Activated naive CD4-positive, alpha-beta T cell treated with anti-CD3 and anti-CD28 coated beads, Interleukin-2, amount 50 U/mL, for 72 hours (primary cell): ENCODE measurements around the gene TEX44. TPM values are rescaled to one million over a fixed set of nuclear protein-coding genes. Genes with fewer than 3 reads are reported as not detected.
A peak's percentile ranks its signal among the peaks of the same experiment; 100 is the strongest.
"Not testable (repeated sequence)": the region's sequence is repeated elsewhere in the genome, so short reads cannot be mapped to it uniquely, and the experiment has no call there.

Source experiments
- ATAC-seq, 2 donors: fragments of 150-1000 bp; cut with Tn5 transposase; 2 replicates each; pipeline ENCODE4 v1.10.0; 2021; ENCODE audit warnings: mild to moderate bottlenecking in 2 of 2, moderate library complexity in 2 of 2
- DNase-seq, 2 donors: peaks; one replicate each; pipeline ENCODE4 v3.0.0; 2021 to 2022; ENCODE audit warnings: low spot score in 2 of 2
- H3K27ac Mint-ChIP-seq, 2 donors: one replicate each; pipeline ENCODE4 v1.8.0; 2022; ENCODE audit warnings: mild to moderate bottlenecking in 2 of 2, mixed read lengths in 2 of 2
- H3K36me3 Mint-ChIP-seq, 2 donors: one replicate each; pipeline ENCODE4 v1.8.0; 2022; ENCODE audit warnings: mixed read lengths in 2 of 2
- H3K9me3 Mint-ChIP-seq, 2 donors: one replicate each; pipeline ENCODE4 v1.8.0; 2022; ENCODE audit warnings: mixed read lengths in 2 of 2
- total RNA-seq, 2 donors: library from RNA; stranded (reverse); gene quantifications; one replicate each; pipeline ENCODE4 v1.2.3, GENCODE V29; 2022

The TEX44 gene
- total RNA-seq, result not detected

DNA sequence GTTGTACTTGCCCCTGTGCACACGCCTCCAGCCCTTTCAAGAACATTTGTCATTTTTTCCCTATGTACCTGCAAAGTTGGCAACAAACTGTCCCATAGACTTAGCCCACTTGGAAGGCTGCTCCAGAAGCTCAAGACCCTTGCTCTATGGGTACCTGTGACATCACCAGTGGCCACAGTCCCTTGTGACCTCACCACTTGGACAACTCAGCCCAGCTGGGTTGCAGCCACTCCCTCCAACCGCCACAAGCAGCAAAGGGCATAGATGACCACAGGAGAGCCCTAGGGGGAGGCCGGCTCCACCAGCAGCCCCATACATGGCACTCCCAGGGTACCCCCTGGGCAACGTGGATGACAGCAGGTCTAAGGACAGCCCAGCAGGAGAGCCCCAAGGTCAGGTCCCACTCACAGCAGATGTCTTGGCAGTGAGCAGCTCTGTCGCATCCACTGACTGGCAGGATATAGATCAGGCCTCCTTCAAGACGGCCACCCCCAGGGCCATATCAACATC is at the start of gene TEX44:
Gene TEX44 (plus strand): TSS at position 229 of the 510 bp plus-strand sequence. CDS start 88 bp downstream, at position 317.
- no peak for ATAC-seq
- DNase-seq, result no peak
- Mint-ChIP-seq H3K9me3 (no peaks in the 10 kb centered on the region), H3K27ac (no peak within 1 kb of the TSS), H3K36me3 (no peaks in the 10 kb centered on the region)

DNA sequence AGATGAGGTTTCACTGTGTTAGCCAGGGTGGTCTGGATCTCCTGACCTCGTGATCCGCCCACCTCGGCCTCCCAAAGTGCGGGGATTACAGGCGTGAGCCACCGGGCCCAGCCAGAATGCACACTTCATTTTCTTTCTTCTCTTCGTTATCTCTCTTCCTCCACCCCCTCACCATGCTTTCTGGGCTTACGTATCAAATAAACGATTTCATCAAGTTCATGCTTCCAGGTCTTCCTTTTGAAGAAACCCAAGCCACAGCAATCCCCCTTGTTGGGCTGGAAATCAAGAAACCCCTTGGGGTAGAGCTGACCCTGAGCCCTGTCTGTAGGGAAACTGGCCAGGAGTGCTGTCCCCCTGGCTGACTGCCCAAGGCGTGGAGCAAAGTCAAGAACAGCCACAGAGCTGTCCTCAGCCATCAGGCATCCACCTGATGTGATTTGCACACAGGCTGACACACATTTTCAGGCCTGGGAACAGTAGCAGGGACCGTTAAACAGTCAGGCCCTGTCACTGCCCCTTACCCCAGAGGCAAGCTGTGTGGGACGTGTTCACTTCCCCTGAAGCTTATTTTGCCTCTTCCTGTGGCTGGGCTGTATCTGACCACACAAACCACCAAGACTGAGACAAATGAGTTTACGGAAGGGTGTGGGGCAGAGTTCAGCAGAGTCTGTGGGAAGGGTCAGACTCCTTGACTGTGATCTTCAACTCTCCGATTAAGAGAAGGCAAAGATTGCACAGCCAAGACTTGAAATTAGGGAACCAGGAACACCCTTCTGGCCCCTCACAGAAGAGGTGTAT is 47.4 kb upstream of the TEX44 start:
- Mint-ChIP-seq H3K36me3 (peaks cover 10 to 12% of the 10 kb centered on the region in 2 donors), H3K27ac (peak overlapping the region; percentile 83 to 94), H3K9me3 (peaks cover 8 to 14% of the 10 kb centered on the region in 2 donors)
- peak; percentile 98 to 99 for ATAC-seq
- DNase-seq, result peak; percentile 54 to 85

DNA sequence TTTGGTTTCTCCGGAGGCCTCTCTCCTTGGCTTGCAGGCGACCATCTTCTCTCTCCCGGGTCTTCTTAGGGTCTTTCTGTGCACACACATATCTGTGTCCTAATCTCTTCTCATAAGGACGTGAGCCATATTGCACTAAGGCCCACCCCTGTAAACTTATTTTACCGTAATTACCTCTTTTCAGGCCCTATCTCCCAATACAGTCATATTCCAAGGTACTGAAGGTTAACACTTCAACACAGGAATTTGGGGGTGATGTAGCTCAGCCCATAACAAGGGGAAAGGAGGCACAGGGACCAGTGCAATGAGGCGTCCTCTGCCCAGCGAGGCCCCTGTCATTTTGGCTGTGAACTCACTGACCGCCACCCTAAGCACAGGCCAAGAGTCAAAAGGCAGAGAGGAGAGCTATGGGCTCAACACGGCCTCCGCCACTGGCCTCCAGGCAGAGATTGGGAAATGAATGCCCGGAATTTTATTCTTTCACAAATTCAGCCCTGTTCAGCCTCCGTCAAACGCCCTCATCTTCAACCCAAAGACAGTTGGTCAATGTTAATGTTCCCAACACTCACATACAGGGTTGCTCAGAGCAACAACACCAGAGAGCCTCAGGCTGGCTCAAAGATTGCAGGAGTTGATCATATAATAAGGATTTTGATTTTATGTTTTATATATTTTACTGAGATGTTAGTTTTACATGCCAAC is 46.5 kb upstream of the TEX44 start:
- H3K36me3 Mint-ChIP-seq, result peaks cover 11 to 12% of the 10 kb centered on the region in 2 donors
- H3K9me3 Mint-ChIP-seq, result peaks cover 8 to 14% of the 10 kb centered on the region in 2 donors
- no peak overlapping the region for H3K27ac Mint-ChIP-seq
- ATAC-seq (no peak), DNase-seq (no peak)

DNA sequence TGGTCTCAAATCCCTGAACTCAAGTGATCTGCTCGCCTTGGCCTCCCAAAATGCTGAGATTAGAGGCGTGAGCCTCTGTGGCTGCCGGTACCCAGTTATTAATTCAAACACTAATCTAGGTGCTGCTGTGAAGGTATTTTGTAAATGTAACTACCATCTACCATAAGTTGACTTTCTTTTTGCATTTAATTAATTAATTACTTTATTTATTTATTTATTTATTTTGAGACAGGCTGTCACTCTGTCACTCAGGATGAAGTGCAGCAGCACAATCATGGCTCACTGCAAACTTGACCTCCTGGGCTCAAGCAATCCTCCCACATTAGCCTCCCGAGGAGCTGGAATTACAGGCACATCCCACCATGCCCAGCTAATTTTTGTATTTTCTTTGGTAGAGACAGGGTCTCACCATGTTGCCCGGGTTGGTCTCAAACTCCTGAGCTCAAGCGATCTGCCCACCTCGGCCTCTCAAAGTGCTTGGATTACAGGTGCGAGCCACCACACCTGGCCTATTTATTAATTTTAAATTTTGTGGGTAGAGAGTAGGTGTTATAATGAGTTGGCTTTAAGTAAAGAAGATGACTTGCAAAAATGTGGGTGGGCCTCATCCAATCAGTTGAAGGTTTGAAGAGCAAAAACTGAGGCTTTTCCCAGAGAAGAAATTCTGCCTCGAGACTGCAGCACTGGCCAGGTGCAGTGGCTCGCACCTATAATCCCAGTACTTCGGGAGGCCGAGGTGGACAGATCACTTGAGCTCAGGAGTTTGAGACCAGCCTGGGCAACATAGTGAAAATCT is 45.2 kb upstream of the TEX44 start:
- Mint-ChIP-seq H3K9me3 (peaks cover 5 to 10% of the 10 kb centered on the region in 2 donors), H3K27ac (no peak overlapping the region), H3K36me3 (peaks cover 10 to 13% of the 10 kb centered on the region in 2 donors)
- ATAC-seq, result no peak
- no peak for DNase-seq

DNA sequence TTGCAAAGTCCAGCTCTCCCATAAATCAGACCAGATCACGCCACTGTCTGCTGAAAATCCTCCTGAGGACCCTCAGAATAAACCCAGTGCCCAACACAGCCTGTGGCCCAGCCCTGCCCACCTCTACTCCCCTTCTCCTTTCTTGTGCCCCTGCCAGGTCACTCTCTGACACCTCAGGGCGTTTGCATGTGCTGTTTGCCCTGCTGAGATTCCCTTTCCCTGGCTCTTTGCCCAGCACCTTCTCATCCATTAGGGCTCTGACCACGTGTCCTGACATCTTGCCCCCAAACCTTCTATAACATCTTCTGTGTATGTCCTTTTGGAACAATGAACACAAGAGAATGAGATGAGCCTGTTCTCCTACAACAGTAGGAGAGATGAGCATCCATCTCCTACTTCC is 43.9 kb upstream of the TEX44 start:
- H3K36me3 Mint-ChIP-seq, result peaks cover 19 to 21% of the 10 kb centered on the region in 2 donors
- no peak overlapping the region for H3K27ac Mint-ChIP-seq
- no peak for DNase-seq
- ATAC-seq, result no peak
- peaks cover 12 to 13% of the 10 kb centered on the region in 2 donors for H3K9me3 Mint-ChIP-seq

DNA sequence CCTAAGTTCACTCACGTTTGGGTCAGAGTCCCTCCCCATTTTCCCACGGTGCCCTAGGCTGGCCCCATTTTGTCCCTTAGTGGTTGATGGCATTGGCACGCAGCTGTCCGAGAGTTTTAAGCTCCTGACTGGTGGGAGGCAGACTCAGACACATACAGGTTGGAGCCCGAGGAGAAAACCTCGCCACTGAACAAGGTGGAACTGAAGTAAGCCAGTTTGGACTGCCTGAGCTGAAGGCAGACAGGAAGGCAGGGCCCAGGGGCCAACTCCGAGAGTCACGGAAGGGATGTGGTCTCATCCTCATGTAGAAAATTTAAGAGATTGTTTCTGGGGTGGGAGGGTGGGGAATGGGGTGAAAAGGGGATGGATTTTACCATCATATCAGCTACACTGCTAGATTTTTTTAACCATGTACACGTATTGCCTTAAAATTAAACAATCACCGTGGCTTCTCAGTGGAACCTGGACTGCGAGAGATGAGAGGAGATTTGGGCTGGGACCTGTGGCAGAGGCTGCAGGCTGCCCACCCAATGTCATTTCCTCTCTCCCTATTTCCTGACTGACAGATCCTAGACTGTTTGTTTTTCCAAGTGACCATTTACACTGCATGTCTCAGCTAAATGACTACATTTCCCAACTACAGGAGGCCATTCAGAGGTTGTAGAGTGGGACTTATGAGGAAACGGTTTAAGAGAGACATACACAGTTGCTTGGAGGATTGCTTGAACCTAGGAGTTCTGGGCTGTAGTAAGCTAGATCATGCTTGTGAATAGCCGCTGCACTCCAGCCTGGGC is 43.0 kb upstream of the TEX44 start:
- H3K9me3 Mint-ChIP-seq, result peaks cover 13% of the 10 kb centered on the region in 2 donors
- H3K36me3 Mint-ChIP-seq, result peaks cover 21 to 24% of the 10 kb centered on the region in 2 donors
- ATAC-seq (no peak), DNase-seq (no peak)
- H3K27ac Mint-ChIP-seq, result no peak overlapping the region

DNA sequence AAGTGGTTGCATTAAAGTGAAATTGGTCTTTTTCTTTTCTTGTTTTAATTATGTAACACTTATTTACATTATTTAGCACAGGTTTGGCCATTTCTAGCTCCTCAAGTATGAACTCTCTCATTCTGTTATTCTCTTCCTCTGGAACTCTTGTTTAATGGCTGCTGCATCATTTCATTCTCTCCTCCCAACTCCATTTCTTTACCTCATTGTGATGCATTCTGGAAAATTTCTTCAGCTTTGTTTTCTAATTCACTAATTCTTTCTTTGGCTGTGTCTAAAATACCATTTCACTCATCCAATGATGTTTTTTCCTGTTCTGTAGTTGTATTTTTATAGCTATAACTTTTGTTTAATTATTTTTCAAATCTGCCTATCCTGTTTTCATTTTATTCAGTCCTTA is 39.9 kb upstream of the TEX44 start:
- Mint-ChIP-seq H3K36me3 (peaks cover 15 to 19% of the 10 kb centered on the region in 2 donors), H3K9me3 (peaks cover 13% of the 10 kb centered on the region in 2 donors), H3K27ac (no peak overlapping the region)
- DNase-seq (no peak), ATAC-seq (no peak)

DNA sequence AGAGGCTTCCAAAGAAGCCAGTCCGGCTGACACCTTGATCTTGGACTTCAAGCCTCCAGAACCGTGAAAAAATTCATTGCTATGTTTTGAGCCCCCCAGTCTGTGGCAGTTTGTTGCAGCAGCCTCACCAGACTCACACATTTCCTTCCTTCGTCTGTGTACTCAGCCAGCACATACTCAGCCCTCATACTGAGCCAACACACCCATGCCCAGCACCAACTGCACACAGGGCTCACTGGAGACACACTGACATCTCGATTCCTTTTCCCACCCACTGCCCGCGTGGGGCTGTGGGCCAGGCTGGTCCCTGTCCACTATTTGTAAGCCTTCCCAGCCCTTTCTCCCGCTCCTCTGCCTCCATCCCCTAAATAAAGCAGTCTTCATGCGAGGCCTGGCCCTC is 38.3 kb upstream of the TEX44 start:
- DNase-seq (no peak), ATAC-seq (no peak)
- peaks cover 13% of the 10 kb centered on the region in 2 donors for H3K9me3 Mint-ChIP-seq
- peaks cover 15 to 19% of the 10 kb centered on the region in 2 donors for H3K36me3 Mint-ChIP-seq
- no peak overlapping the region for H3K27ac Mint-ChIP-seq

DNA sequence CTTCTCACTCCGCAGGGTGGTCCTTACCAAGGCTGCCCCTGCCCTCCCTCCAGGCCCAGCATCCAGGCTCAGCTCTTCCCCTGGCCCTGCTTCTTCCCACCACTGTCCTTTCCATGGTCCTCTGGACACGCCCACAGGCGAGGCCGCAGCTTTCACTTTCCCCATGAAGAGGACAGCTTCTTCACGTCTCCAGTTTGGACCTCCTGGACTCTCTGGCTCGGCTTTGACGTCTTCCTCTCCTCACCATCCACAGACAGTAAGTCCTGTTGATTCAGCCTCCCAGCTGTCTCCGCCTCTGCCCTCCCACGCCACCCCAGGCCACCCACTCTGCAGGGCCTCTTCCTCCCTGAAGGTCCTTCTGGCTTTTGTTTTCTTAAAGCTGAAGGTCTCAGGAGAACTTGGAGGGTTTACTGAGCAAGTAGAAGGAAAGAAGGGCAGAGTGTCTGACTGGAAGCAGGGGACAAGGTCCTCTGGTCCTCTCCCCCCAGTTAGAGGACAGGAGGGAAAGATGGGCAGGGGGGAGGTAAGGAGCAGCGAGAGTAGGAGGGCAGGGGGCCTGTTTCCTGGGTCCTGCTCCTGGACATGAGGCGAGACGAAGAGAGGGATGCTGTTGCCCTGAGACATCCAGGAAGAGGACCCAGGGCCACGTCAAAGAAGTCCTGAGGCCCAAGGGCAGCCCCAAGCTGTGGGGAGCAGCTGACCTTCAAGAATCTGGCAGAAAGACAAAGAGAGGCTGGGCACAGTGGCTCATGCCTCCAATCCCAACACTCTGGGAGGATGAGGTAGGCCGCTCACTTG is 37.7 kb upstream of the TEX44 start:
- DNase-seq (no peak), ATAC-seq (peak in 1 of 2 donors; percentile 25)
- H3K27ac Mint-ChIP-seq, result no peak overlapping the region
- peaks cover 15 to 19% of the 10 kb centered on the region in 2 donors for H3K36me3 Mint-ChIP-seq
- peaks cover 13% of the 10 kb centered on the region in 2 donors for H3K9me3 Mint-ChIP-seq

DNA sequence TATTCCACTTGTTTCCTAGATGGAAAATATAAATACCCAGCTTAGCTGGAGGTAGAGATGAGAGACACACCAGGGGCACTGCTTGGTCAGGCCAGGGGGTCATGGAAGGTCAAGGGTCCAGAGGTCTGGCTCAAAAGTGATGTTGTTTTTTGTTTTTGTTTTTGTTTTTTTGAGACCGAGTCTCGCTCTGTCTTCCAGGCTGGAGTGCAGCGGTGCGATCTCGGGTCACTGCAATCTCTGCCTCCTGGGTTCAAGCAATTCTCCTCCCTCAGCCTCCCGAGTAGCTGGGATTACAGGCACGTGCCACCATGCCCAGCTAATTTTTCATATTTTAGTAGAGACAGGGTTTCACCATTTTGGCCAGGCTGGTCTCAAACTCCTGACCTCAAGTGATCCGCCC is 36.2 kb upstream of the TEX44 start:
- not testable (repeated sequence) for DNase-seq, ATAC-seq, H3K27ac Mint-ChIP-seq
- Mint-ChIP-seq H3K36me3 (peaks cover 15% of the 10 kb centered on the region in 2 donors), H3K9me3 (peaks cover 13% of the 10 kb centered on the region in 2 donors)

DNA sequence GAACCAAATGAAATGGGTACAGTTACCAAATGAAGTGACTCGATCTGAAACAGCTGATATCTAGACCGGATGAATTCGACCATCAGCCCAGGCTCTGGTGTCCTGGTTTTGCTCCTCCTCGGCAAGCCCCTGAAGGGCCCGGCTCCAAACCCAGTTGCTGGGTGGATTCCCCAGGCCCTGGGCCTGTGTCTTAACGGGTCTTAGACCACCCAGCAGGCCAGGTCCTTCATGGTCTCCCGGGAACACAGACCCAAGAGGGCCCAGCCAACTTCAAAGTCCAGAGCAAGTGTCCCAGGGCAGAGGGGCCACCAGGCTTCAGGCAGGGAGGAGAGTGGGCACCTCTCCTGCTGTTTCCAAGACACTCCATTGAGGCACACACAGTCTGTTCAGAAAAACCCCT is 35.7 kb upstream of the TEX44 start:
- Mint-ChIP-seq H3K27ac (no peak overlapping the region), H3K36me3 (peaks cover 15% of the 10 kb centered on the region in 2 donors), H3K9me3 (peaks cover 13% of the 10 kb centered on the region in 2 donors)
- no peak for ATAC-seq
- DNase-seq, result no peak

DNA sequence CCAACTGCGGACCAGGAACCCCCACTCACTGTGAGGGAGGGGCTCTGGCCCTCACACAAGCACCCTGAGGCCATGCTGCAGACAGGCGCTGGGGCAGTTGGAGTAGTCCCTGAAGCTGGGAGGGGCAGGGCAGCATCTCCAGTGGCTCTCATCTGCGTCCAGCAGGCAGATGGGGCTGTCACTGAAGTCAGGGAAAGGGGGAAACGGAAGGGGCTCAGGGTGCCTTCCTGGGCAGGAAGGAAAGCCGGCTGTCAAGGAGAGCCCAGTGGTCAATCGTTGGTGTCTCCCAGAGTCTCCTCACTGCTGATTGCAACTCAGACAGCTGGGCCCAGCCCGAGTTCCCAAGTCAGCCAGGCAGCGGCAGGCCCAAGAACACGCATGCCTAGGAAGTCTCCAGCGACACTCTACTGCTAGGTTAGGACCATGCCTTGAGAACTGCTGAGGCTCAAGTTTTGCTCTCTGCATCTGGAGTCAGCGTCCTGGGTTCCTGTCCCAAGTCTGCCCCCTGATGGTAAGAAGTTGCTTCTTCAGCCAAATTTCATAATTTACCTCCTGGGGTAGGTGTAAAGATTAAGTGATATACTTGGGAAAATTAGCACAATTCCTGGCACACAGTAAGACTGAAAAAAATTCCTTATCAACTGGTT is 35.0 kb upstream of the TEX44 start:
- ATAC-seq (peak; percentile 92 to 95), DNase-seq (peak in 1 of 2 donors; percentile 48)
- Mint-ChIP-seq H3K36me3 (peaks cover 12 to 13% of the 10 kb centered on the region in 2 donors), H3K9me3 (peaks cover 11% of the 10 kb centered on the region in 2 donors), H3K27ac (no peak overlapping the region)

DNA sequence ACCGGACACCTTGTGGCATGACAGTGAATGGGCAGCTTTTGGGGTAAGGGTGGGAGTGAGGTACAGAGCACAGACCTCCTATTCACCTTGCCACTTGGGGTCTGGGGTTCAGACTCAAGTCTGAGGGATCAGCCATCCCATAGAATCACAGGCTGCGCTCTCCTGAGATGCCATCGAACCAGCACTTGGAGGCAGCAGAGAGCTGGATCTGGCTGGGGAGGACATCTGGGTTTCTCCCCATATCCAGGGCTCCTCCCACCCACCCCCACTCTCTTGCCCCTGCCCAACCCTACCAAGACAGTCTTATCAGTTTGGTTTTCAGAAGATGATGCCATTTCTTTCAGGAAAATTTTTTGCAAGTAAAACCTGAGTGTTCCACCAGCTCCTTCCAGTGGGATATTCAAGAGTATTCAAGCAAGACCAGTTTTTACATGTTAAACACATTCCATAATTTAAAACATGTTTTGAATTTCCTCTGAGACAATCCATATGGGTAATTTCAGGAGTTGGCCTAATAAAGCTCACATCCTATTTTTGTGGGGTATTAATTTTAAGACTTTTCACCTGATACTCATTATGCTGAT is 29.2 kb upstream of the TEX44 start:
- no peak overlapping the region for H3K27ac Mint-ChIP-seq
- H3K36me3 Mint-ChIP-seq, result no peaks in the 10 kb centered on the region
- ATAC-seq, result peak; percentile 88 to 93
- peak in 1 of 2 donors; percentile 55 for DNase-seq
- peaks cover 0 to 4% of the 10 kb centered on the region in 2 donors for H3K9me3 Mint-ChIP-seq

DNA sequence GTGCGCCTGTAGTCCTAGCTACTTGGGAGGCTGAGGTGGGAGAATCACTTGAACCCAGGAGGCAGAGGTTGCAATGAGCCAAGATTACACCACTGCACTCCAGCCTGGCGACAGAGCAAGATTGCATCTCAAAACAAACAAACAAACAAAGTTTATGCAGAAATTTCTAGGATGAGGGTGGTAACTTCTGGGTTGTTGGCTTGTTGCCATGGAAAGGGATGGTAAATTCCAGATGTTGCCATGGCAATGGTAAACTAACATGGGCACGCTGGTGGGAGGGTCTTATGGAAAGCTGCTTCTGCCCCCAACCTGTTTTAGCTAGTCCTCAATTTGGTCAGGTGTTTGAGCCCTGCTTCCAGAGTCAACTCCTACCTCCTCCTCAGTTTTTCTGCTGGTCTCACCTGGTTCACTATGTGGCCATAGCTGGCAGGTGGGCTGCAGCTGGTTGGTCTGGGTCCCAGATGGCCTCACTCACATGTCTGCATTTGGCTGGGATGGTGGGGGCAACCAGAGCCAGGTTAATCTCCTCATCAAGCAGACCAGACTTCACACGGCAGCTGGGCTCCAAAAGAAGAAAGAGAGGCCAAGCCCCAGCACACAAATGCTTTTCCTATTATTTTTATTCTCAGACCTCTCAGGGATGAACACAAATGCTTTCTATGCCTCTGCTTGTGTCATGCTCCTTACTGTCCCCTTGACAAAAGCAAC is 26.6 kb upstream of the TEX44 start:
- Mint-ChIP-seq H3K36me3 (no peaks in the 10 kb centered on the region), H3K27ac (no peak overlapping the region), H3K9me3 (peaks cover 0 to 4% of the 10 kb centered on the region in 2 donors)
- DNase-seq, result no peak
- ATAC-seq, result no peak
